DND-41 (cell line): ENCODE data around the gene UFD1.

Experiments
- ATAC-seq: fragments of 200-7000 bp; cut with Tn5 transposase; 3 replicates; pipeline ENCODE4 v1.9.1; 2021; ENCODE audit warnings: low read depth; ENCODE audit not compliant: insufficient read depth
- DNase-seq: peaks from one replicate; pipeline ENCODE4 v3.0.0-alpha.2; 2020
- H2AFZ ChIP-seq: 2 replicates; pipeline ENCODE4 v1.6.0; 2012; ENCODE audit warnings: low read depth, low read length
- H3K27ac ChIP-seq: 2 replicates; pipeline ENCODE4 v1.5.1; 2012; ENCODE audit warnings: low read length, inconsistent platforms
- H3K27me3 ChIP-seq: fragments of 200-600 bp; sonication (generic); 2 replicates; pipeline ENCODE4 v1.6.0; 2012; ENCODE audit warnings: low read length, mild to moderate bottlenecking, inconsistent platforms; ENCODE audit not compliant: insufficient read depth, poor library complexity
- H3K36me3 ChIP-seq: 2 replicates; pipeline ENCODE4 v1.5.1; 2012; ENCODE audit warnings: low read length, inconsistent platforms; ENCODE audit not compliant: insufficient read depth
- H3K4me1 ChIP-seq: 2 replicates; pipeline ENCODE4 v1.5.1; 2012; ENCODE audit warnings: mild to moderate bottlenecking, low read length; ENCODE audit not compliant: insufficient read depth
- H3K4me2 ChIP-seq: 2 replicates; pipeline ENCODE4 v1.6.0; 2012; ENCODE audit warnings: mild to moderate bottlenecking, moderate library complexity, low read length, inconsistent platforms; ENCODE audit not compliant: insufficient read depth
- H3K4me3 ChIP-seq, 2 experiments: fragments of 200-600 bp in 1 of 2; shearing (Covaris generic) in 1 of 2; 2 replicates each; pipeline ENCODE4 v1.5.1; 2012 to 2016; ENCODE audit warnings: inconsistent platforms in 2 of 2, low read length in 2 of 2, mild to moderate bottlenecking in 2 of 2, low read depth in 1 of 2, moderate library complexity in 1 of 2
- H3K79me2 ChIP-seq: 2 replicates; pipeline ENCODE4 v1.6.0; 2012; ENCODE audit warnings: low read length, inconsistent platforms; ENCODE audit not compliant: insufficient read depth
- H3K9ac ChIP-seq: 2 replicates; pipeline ENCODE4 v1.6.0; 2012; ENCODE audit warnings: low read depth, mild to moderate bottlenecking, inconsistent platforms, low read length, moderate library complexity
- H3K9me3 ChIP-seq: 2 replicates; pipeline ENCODE4 v1.5.1; 2012; ENCODE audit warnings: low read length, moderate library complexity, mild to moderate bottlenecking, inconsistent platforms; ENCODE audit not compliant: insufficient read depth, severe bottlenecking
- H4K20me1 ChIP-seq: 2 replicates; pipeline ENCODE4 v1.6.0; 2012; ENCODE audit warnings: low read length; ENCODE audit not compliant: insufficient read depth
- CTCF ChIP-seq: IDR thresholded peaks from 2 replicates; pipeline ENCODE4 v1.5.1; 2012; ENCODE audit warnings: borderline replicate concordance, low read length, moderate library complexity, mild to moderate bottlenecking; ENCODE audit not compliant: poor library complexity, severe bottlenecking; ENCODE audit errors: extremely low read depth
- EZH2 ChIP-seq: IDR thresholded peaks from 3 replicates; pipeline ENCODE4 v1.6.1; 2012; ENCODE audit warnings: borderline replicate concordance, low read depth, mild to moderate bottlenecking, moderate library complexity, low read length, inconsistent platforms; ENCODE audit not compliant: severe bottlenecking

The UFD1 gene

GRCh38 chr22:19488285-19488684 lies 9.3 kb upstream of the UFD1 start:
- DNase-seq (no peak), ATAC-seq (no peak)
- H3K4me1 ChIP-seq = peaks cover 11% of the 10 kb centered on the region; the same call in 1 of the 2 replicates
- peaks cover 92% of the 10 kb centered on the region for H3K36me3 ChIP-seq
- H3K27me3 ChIP-seq = no peaks in the 10 kb centered on the region
- peaks cover 28% of the 10 kb centered on the region for H4K20me1 ChIP-seq
- no peak for TF ChIP-seq CTCF
- TF ChIP-seq EZH2 = no peak
- H3K79me2 ChIP-seq = peaks cover 67% of the 10 kb centered on the region
- no peak overlapping the region for H3K4me2 ChIP-seq
- H3K27ac ChIP-seq = no peak overlapping the region
- no peaks in the 10 kb centered on the region for H3K9me3 ChIP-seq
- H3K4me3 ChIP-seq = no peak overlapping the region
- H3K9ac ChIP-seq = no peak overlapping the region
- no peak overlapping the region for H2AFZ ChIP-seq

GRCh38 chr22:19483481-19484244 lies 4.7 kb upstream of the UFD1 start:
- Histone ChIP-seq H3K27ac (no peak overlapping the region), H3K27me3 (no peaks in the 10 kb centered on the region), H3K9me3 (no peaks in the 10 kb centered on the region), H3K9ac (no peak overlapping the region), H3K4me1 (peaks cover 31% of the 10 kb centered on the region), H2AFZ (no peak overlapping the region), H3K4me2 (no peak overlapping the region), H3K4me3 (no peak overlapping the region), H3K79me2 (peaks cover 68% of the 10 kb centered on the region), H3K36me3 (peaks cover 76% of the 10 kb centered on the region), H4K20me1 (peaks cover 35% of the 10 kb centered on the region)
- TF ChIP-seq CTCF (no peak), EZH2 (no peak)
- no peak for DNase-seq
- no peak for ATAC-seq

- H2AFZ ChIP-seq = no peak overlapping the region
These were observed 3.3 kb upstream of the UFD1 start for GRCh38 chr22:19482297-19482696.

More at GRCh38 chr22:19482297-19482696, 3.3 kb upstream of the UFD1 start:
- Histone ChIP-seq H3K9me3 (no peaks in the 10 kb centered on the region), H3K4me2 (peak overlapping the region; percentile 84; the same call in 1 of the 2 replicates), H3K27ac (no peak overlapping the region), H3K4me3 (no peak overlapping the region), H3K36me3 (peaks cover 64% of the 10 kb centered on the region), H3K9ac (no peak overlapping the region), H3K4me1 (peaks cover 41% of the 10 kb centered on the region), H3K79me2 (peaks cover 73% of the 10 kb centered on the region), H3K27me3 (no peaks in the 10 kb centered on the region), H4K20me1 (peaks cover 42% of the 10 kb centered on the region)
- no peak for ATAC-seq
- no peak for DNase-seq
- no peak for TF ChIP-seq CTCF
- TF ChIP-seq EZH2 = no peak
